ENCODE measurements around the gene ARHGEF12.

The ARHGEF12 gene

DNA sequence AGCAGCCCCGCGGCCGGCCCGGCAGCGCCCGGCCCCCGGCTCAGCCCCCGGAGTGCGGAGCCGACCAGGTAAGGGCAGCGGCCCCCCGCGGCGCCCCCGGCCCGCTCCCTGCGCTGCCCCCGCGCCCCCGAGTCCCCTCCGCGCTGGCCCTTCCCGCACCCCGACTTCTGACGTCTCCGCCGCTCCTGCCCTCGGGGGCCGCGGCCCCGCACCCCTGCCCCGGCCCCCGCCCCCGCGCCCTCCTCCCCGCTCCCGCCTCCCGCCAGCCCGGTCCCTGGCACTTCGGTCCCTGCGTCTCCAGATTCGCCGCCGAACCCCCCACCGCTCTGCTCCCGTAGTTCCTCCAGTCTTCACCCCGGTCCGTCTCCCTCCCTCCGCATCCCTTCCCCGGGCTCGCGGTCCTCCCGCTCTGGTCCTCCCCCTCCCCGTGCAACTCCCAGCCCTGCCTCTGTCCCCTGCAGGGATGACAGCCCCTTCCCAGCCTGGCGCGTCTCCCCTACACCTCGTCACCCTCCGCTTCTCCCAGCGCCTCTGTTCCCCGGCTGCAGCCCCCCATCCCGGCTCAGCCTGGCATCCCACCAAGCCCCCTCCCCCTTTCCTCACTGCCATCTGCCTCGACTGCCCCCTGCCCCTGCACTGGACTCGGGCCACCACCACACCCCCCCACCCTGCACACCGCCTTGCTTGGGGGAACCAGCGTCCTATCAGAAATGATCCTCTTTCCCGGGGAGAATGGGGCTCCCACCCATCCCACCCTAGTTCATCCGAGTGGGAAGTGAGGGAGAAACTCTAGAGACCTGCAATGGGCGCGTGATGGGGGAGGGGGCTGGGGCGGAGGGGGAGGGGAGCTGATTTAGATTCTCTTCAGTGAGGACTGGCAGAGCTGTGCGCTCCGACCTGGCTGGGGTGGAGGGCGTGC lies 175.9 kb downstream of the ARHGEF12 start:
- Histone ChIP-seq H3K4me3 (ENCODE audit: low read length) (no peak overlapping the region), H3K4me1 (ENCODE audit: low read length) (0 out of 2 replicates have a peak, but pooled peaks cover 2% of the 10 kb centered on the region), H3K9me3 (ENCODE audit: insufficient read depth, low read length) (no peaks in the 10 kb centered on the region), H3K4me2 (ENCODE audit: low read length) (no peak overlapping the region), H3K27ac (ENCODE audit: low read length) (no peak overlapping the region), H2AFZ (ENCODE audit: low read depth, low read length) (no peak overlapping the region), H3K9ac (ENCODE audit: low read length) (no peak overlapping the region), H3K27me3 (ENCODE audit: low read depth, low read length) (peaks cover 35% of the 10 kb centered on the region), H3K79me2 (ENCODE audit: low read length) (no peaks in the 10 kb centered on the region), H4K20me1 (ENCODE audit: insufficient read depth, low read length) (no peaks in the 10 kb centered on the region), H3K36me3 (replicated peaks; ENCODE audit: low read depth, low read length) (no peaks in the 10 kb centered on the region)
- TF ChIP-seq EZH2phosphoT487 (IDR thresholded peaks at IDR 0.05; ENCODE audit: low read depth) (no peak), CTCF (IDR thresholded peaks at IDR 0.05; ENCODE audit: low read depth, low read length) (no peak)

GRCh38 chr11:120512739-120513435 lies 176.7 kb downstream of the ARHGEF12 start:
- Histone ChIP-seq H3K27ac (ENCODE audit: low read length) (no peak overlapping the region), H3K36me3 (replicated peaks; ENCODE audit: low read depth, low read length) (no peaks in the 10 kb centered on the region), H3K4me3 (ENCODE audit: low read length) (no peak overlapping the region), H2AFZ (ENCODE audit: low read depth, low read length) (no peak overlapping the region), H3K4me2 (ENCODE audit: low read length) (no peak overlapping the region), H3K79me2 (ENCODE audit: low read length) (no peaks in the 10 kb centered on the region), H3K9ac (ENCODE audit: low read length) (no peak overlapping the region), H3K27me3 (ENCODE audit: low read depth, low read length) (peaks cover 30% of the 10 kb centered on the region), H3K4me1 (ENCODE audit: low read length) (0 out of 2 replicates have a peak, but pooled peaks cover 2% of the 10 kb centered on the region), H3K9me3 (ENCODE audit: insufficient read depth, low read length) (no peaks in the 10 kb centered on the region), H4K20me1 (ENCODE audit: insufficient read depth, low read length) (no peaks in the 10 kb centered on the region)
- TF ChIP-seq EZH2phosphoT487 (IDR thresholded peaks at IDR 0.05; ENCODE audit: low read depth): no peak
- TF ChIP-seq CTCF (IDR thresholded peaks at IDR 0.05; ENCODE audit: low read depth, low read length): no peak

DNA sequence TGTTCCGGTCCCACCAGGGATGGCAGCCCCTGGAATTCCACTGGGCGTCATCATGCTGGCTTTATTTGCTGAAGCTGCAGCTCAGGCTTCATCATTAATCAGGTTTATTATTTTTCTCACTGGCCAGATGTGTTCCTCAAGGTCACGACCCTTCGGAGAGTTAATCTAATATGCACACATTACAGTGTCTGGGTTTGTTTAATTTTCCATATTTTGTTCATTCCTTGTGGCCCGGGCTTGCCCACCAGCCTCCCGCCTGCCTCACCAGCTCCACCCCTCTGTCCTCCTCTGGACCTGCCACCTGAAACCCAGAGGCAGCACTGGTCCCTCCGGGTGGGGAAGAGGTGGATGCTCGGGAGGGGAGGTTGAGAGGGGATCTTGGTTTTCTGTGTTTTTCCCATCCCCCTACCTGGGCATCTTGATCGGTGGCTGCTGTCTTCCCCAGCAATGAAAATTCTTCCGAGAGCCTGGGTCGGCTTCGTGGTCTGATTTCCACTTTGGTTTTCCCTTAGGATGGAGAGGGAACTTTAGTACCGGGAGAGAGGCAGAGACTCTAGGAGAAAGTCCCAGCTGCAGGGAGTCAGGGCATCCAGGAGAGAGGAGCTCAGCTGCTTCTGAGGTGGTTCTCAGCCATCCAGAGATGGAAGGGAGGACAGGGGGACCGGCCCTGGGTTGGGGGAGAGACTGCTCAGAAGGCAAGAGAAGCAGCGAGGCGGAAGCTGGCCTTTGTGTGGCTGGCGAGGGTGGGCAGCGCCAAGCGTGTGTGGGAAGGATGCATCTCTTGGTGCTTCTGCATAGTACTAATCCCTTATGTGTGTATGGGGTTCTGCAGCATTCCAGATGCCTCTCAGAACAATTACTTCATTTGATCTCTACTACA lies 177.5 kb downstream of the ARHGEF12 start:
- no peak overlapping the region for H2AFZ ChIP-seq (ENCODE audit: low read depth, low read length)
- H3K79me2 ChIP-seq (ENCODE audit: low read length): no peaks in the 10 kb centered on the region
- no peaks in the 10 kb centered on the region for H3K9me3 ChIP-seq (ENCODE audit: insufficient read depth, low read length)
- 0 out of 2 replicates have a peak, but pooled peaks cover 2% of the 10 kb centered on the region for H3K4me1 ChIP-seq (ENCODE audit: low read length)
- TF ChIP-seq CTCF (IDR thresholded peaks at IDR 0.05; ENCODE audit: low read depth, low read length) (no peak), EZH2phosphoT487 (IDR thresholded peaks at IDR 0.05; ENCODE audit: low read depth) (no peak)
- H3K36me3 ChIP-seq (replicated peaks; ENCODE audit: low read depth, low read length): no peaks in the 10 kb centered on the region
- no peaks in the 10 kb centered on the region for H4K20me1 ChIP-seq (ENCODE audit: insufficient read depth, low read length)
- H3K4me2 ChIP-seq (ENCODE audit: low read length): no peak overlapping the region
- no peak overlapping the region for H3K4me3 ChIP-seq (ENCODE audit: low read length)
- no peak overlapping the region for H3K27ac ChIP-seq (ENCODE audit: low read length)
- peaks cover 24% of the 10 kb centered on the region for H3K27me3 ChIP-seq (ENCODE audit: low read depth, low read length)
- H3K9ac ChIP-seq (ENCODE audit: low read length): no peak overlapping the region

All from OCI-LY3 (cell line).